ENCODE data around the gene CPNE7. TPM values are rescaled to one million over a fixed set of nuclear protein-coding genes. Genes with fewer than 3 reads are reported as not detected.

Gene CPNE7
- total and polyA plus RNA-seq, 9 of the 15 experiments (the other 6 are each of a cell fraction or from before 2014, with no cell fraction given) = 0.30 to 73.4 (median 32.7) TPM

DNA sequence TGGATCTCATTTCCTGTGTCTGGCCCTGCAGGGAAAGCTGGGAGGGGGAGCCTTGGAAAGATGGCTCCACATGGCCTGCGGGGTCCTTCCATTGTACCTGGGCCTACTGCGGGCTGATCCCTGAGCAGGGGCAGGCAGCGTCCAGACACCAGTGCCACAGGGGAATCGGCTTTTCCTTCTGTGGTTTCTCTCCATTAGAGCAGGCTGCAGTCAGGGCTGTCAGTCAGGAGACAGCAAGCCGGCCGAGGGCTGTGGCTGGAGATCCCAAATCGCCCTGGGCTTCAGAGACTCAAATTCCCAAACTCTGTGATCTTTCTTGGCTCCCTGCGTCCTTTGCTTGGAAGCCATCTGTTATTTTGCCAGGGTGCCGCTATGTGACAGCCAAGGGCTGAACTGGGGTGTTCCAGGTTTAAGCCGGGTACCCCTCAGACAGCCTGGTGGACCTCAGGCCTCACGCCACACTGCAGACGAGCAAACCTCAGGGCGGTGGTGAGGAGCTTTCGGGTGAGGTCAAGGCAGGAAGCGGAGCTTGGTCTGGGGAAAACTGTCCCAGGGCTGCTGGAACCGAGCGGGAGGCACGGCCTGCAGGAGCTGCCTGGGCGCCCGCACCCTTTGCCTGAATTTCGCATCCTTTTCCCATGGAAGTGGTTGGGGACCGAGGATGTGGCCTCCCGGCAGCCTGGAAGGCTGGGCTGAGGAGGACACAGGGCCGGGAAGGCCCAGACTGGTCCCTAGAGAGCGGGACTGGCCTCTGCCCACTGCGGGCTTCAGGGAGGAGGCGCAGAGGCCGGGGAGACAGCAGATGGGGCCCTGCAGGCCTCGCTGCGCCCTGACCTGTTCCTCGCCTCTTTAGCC, 1.5 kb upstream of the CPNE7 start (continued):
- TF ChIP-seq, protein P1, sequence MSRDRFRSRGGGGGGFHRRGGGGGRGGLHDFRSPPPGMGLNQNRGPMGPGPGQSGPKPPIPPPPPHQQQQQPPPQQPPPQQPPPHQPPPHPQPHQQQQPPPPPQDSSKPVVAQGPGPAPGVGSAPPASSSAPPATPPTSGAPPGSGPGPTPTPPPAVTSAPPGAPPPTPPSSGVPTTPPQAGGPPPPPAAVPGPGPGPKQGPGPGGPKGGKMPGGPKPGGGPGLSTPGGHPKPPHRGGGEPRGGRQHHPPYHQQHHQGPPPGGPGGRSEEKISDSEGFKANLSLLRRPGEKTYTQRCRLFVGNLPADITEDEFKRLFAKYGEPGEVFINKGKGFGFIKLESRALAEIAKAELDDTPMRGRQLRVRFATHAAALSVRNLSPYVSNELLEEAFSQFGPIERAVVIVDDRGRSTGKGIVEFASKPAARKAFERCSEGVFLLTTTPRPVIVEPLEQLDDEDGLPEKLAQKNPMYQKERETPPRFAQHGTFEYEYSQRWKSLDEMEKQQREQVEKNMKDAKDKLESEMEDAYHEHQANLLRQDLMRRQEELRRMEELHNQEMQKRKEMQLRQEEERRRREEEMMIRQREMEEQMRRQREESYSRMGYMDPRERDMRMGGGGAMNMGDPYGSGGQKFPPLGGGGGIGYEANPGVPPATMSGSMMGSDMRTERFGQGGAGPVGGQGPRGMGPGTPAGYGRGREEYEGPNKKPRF (IDR thresholded peaks at IDR 0.05; ENCODE audit: low read depth, low read length) = no peak
- TF ChIP-seq, protein P2, sequence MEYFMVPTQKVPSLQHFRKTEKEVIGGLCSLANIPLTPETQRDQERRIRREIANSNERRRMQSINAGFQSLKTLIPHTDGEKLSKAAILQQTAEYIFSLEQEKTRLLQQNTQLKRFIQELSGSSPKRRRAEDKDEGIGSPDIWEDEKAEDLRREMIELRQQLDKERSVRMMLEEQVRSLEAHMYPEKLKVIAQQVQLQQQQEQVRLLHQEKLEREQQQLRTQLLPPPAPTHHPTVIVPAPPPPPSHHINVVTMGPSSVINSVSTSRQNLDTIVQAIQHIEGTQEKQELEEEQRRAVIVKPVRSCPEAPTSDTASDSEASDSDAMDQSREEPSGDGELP (CRISPR knock-in tag; IDR thresholded peaks at IDR 0.05; ENCODE audit: borderline replicate concordance) = no peak
- TF ChIP-seq RBBP5 (IDR thresholded peaks at IDR 0.05; ENCODE audit: borderline replicate concordance, insufficient read depth, low read length, poor library complexity, severe bottlenecking) = no peak
- TF ChIP-seq RB1 (IDR thresholded peaks at IDR 0.05; ENCODE audit: low read depth) = no peak
- TF ChIP-seq POLR2AphosphoS5 (IDR thresholded peaks at IDR 0.05; ENCODE audit: control insufficient read depth, insufficient read depth, low read depth, low read length) = no peak
- no peak for TF ChIP-seq ZMIZ1 (IDR thresholded peaks at IDR 0.05; ENCODE audit: low read depth in 2 of 2, low read length in 2 of 2)
- no peak for TF ChIP-seq ZNF184 (CRISPR knock-in tag; IDR thresholded peaks at IDR 0.05)
- TF ChIP-seq KAT8 (IDR thresholded peaks at IDR 0.05; ENCODE audit: low read depth) = no peak
- TF ChIP-seq ZNF395 (CRISPR knock-in tag; IDR thresholded peaks at IDR 0.05) = peak; percentile 5; the same call in 1 of the 2 replicates
- TF ChIP-seq, protein P3, sequence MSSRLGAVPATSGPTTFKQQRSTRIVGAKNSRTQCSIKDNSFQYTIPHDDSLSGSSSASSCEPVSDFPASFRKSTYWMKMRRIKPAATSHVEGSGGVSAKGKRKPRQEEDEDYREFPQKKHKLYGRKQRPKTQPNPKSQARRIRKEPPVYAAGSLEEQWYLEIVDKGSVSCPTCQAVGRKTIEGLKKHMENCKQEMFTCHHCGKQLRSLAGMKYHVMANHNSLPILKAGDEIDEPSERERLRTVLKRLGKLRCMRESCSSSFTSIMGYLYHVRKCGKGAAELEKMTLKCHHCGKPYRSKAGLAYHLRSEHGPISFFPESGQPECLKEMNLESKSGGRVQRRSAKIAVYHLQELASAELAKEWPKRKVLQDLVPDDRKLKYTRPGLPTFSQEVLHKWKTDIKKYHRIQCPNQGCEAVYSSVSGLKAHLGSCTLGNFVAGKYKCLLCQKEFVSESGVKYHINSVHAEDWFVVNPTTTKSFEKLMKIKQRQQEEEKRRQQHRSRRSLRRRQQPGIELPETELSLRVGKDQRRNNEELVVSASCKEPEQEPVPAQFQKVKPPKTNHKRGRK (tag; IDR thresholded peaks at IDR 0.05) = no peak
- TF ChIP-seq PHF20 (IDR thresholded peaks at IDR 0.05; ENCODE audit: partially characterized antibody) = peak; percentile 53
- TF ChIP-seq DMBX1 (CRISPR knock-in tag; IDR thresholded peaks at IDR 0.05; ENCODE audit: borderline replicate concordance) = no peak
- no peak for TF ChIP-seq E2F1 (CRISPR knock-in tag; IDR thresholded peaks at IDR 0.05)
- TF ChIP-seq ZNF77 (CRISPR knock-in tag; IDR thresholded peaks at IDR 0.05) = no peak
- TF ChIP-seq NR3C1 (CRISPR knock-in tag; IDR thresholded peaks at IDR 0.05) = no peak

Data from K562 (cell line).